ENCODE measurements around the gene PAPPA. TPM values are rescaled to one million over a fixed set of nuclear protein-coding genes. Genes with fewer than 3 reads are reported as not detected.

Gene PAPPA
- total RNA-seq, 1 donor from 2014 or later: 0.15 TPM

DNA sequence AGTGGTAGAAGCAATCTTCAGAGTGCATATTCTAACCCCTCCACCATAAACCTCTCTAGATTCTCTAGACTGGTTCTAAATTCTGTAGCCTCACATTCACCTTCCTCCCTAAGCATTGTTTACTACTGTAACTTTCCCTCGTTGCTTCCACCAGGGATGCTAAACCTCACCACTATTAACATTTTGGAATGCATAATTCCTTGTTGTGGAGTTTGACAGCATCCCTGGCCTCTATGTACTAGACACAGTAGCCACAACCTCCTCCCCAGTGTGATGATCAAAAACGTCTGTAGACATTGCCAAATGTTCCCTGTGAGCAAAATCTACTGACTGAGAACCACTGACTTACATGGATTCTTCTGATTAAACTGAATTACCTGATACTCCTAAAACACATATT is 18.6 kb downstream of the PAPPA start:
- Histone ChIP-seq H2AFZ (replicated peaks) (no peak overlapping the region), H3K4me2 (no peak overlapping the region), H3K9me3 (ENCODE audit: low read depth) (no peaks in the 10 kb centered on the region), H3F3A (ENCODE audit: low read depth) (no peaks in the 10 kb centered on the region), H3K79me2 (ENCODE audit: low read depth) (no peaks in the 10 kb centered on the region), H3K4me3 (no peak overlapping the region), H3K4me1 (no peaks in the 10 kb centered on the region), H3K27ac (no peak overlapping the region), H3K36me3 (no peaks in the 10 kb centered on the region), H3K27me3 (no peaks in the 10 kb centered on the region), H4K20me1 (ENCODE audit: low read depth) (no peaks in the 10 kb centered on the region), H3K9ac (no peak overlapping the region)
- peaks cover 15% of the 10 kb centered on the region for H3K4me1 Mint-ChIP-seq
- no peak overlapping the region for H3K27ac Mint-ChIP-seq
- TF ChIP-seq EZH2 (IDR thresholded peaks at IDR 0.05): no peak
- no peak for TF ChIP-seq EZH2phosphoT487 (IDR thresholded peaks at IDR 0.05)
- DNase-seq (ENCODE audit: low spot score): no peak
- H3K4me3 Mint-ChIP-seq: no peak overlapping the region
- no peaks in the 10 kb centered on the region for H3K36me3 Mint-ChIP-seq
- H3K27me3 Mint-ChIP-seq (ENCODE audit: insufficient read depth, low read depth): no peaks in the 10 kb centered on the region
- no peaks in the 10 kb centered on the region for H3K9me3 Mint-ChIP-seq

- Histone ChIP-seq H3F3A (ENCODE audit: low read depth) (no peaks in the 10 kb centered on the region), H2AFZ (replicated peaks) (no peak overlapping the region), H3K4me3 (no peak overlapping the region), H3K79me2 (ENCODE audit: low read depth) (no peaks in the 10 kb centered on the region), H3K9ac (no peak overlapping the region), H4K20me1 (ENCODE audit: low read depth) (no peaks in the 10 kb centered on the region), H3K9me3 (ENCODE audit: low read depth) (no peaks in the 10 kb centered on the region), H3K27me3 (no peaks in the 10 kb centered on the region), H3K36me3 (no peaks in the 10 kb centered on the region), H3K4me1 (no peaks in the 10 kb centered on the region), H3K4me2 (no peak overlapping the region), H3K27ac (no peak overlapping the region)
- Mint-ChIP-seq H3K4me3 (no peak overlapping the region), H3K36me3 (no peaks in the 10 kb centered on the region), H3K27me3 (ENCODE audit: insufficient read depth, low read depth) (no peaks in the 10 kb centered on the region), H3K27ac (no peak overlapping the region), H3K9me3 (no peaks in the 10 kb centered on the region), H3K4me1 (peaks cover 15% of the 10 kb centered on the region)
- DNase-seq (ENCODE audit: low spot score): no peak
- TF ChIP-seq EZH2phosphoT487 (IDR thresholded peaks at IDR 0.05) (no peak), CTCF (IDR thresholded peaks at IDR 0.05) (no peak), EZH2 (IDR thresholded peaks at IDR 0.05) (no peak)
These were observed 20.8 kb downstream of the PAPPA start for GRCh38 chr9:116174347-116174746.

DNA sequence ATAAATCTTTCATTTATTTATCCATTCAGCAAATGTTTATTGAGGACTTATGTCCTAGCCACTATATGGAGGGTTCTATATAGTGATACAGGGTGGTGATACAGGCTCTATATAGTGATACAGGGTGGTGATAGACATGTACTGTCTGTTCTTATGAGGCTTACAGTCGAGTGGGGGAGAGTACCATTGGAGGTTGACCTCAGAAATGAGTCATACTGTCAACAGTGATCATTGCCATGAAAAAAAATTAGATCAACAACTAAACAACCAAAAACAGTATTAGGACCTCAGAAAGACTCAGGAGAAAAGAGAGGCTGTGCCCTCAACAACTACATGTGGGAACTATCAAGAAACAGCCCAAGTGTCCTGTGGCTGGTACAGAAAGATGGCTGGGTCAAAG is 22.0 kb downstream of the PAPPA start:
- Histone ChIP-seq H2AFZ (replicated peaks) (no peak overlapping the region), H3K79me2 (ENCODE audit: low read depth) (no peaks in the 10 kb centered on the region), H3K9me3 (ENCODE audit: low read depth) (no peaks in the 10 kb centered on the region), H3K9ac (no peak overlapping the region), H3K27ac (no peak overlapping the region), H3K27me3 (no peaks in the 10 kb centered on the region), H3K4me1 (no peaks in the 10 kb centered on the region), H4K20me1 (ENCODE audit: low read depth) (no peaks in the 10 kb centered on the region), H3K4me3 (no peak overlapping the region), H3K36me3 (no peaks in the 10 kb centered on the region), H3F3A (ENCODE audit: low read depth) (no peaks in the 10 kb centered on the region), H3K4me2 (no peak overlapping the region)
- Mint-ChIP-seq H3K36me3 (no peaks in the 10 kb centered on the region), H3K27ac (no peak overlapping the region), H3K4me3 (no peak overlapping the region), H3K9me3 (no peaks in the 10 kb centered on the region), H3K4me1 (peaks cover 15% of the 10 kb centered on the region), H3K27me3 (ENCODE audit: insufficient read depth, low read depth) (no peaks in the 10 kb centered on the region)
- no peak for TF ChIP-seq CTCF (IDR thresholded peaks at IDR 0.05)
- TF ChIP-seq EZH2phosphoT487 (IDR thresholded peaks at IDR 0.05): no peak
- no peak for TF ChIP-seq EZH2 (IDR thresholded peaks at IDR 0.05)
- DNase-seq (ENCODE audit: low spot score): no peak

DNA sequence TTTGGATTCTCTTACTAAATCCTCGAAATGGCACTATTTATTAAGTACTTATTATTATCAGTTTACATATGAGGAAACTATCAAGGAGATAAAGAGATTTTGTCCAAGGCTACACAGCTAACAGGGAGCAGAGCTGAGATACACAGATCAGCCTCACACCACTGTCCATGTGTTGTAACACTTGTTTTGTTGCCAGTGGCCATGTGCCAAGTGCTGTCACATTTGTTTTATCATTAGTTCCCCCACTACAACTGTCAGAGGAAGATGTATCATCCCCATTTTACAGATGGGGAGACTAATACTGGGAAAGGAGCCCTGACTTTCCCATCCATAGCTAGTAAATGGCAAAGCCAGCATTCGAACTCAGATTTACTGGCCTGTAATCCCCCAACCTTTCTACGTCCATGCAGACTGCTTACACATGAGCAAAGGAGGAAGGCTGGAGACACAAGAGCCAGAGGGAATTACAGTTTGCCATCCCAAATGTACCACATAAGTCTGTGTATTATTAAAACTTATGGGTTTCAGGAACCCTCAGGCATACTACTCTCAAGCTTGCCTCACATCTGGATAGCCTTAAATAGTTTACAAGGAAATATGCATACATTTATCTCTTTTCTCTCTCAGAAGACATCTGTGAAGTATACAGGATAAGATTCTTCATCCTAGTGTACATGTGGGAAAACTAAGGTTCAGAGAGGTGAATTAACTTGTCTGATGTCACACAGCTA is 25.1 kb downstream of the PAPPA start:
- Mint-ChIP-seq H3K4me3 (no peak overlapping the region), H3K4me1 (peaks cover 5% of the 10 kb centered on the region), H3K27me3 (ENCODE audit: insufficient read depth, low read depth) (peaks cover 3% of the 10 kb centered on the region), H3K36me3 (peaks cover 3% of the 10 kb centered on the region), H3K9me3 (no peaks in the 10 kb centered on the region), H3K27ac (no peak overlapping the region)
- Histone ChIP-seq H3K4me1 (no peaks in the 10 kb centered on the region), H2AFZ (replicated peaks) (no peak overlapping the region), H3K9me3 (ENCODE audit: low read depth) (no peaks in the 10 kb centered on the region), H3K27ac (no peak overlapping the region), H3K4me2 (no peak overlapping the region), H3K4me3 (no peak overlapping the region), H4K20me1 (ENCODE audit: low read depth) (no peaks in the 10 kb centered on the region), H3F3A (ENCODE audit: low read depth) (no peaks in the 10 kb centered on the region), H3K79me2 (ENCODE audit: low read depth) (no peaks in the 10 kb centered on the region), H3K9ac (no peak overlapping the region), H3K27me3 (no peaks in the 10 kb centered on the region), H3K36me3 (no peaks in the 10 kb centered on the region)
- DNase-seq (ENCODE audit: low spot score): no peak
- TF ChIP-seq EZH2 (IDR thresholded peaks at IDR 0.05): no peak
- no peak for TF ChIP-seq EZH2phosphoT487 (IDR thresholded peaks at IDR 0.05)
- TF ChIP-seq CTCF (IDR thresholded peaks at IDR 0.05): no peak

All from neural progenitor cell (in vitro differentiated cells).